Epithelial cell of esophagus (primary cell): Measurements from ENCODE around the gene CACNA1G.

Source experiments
- DNase-seq: peaks from one replicate; pipeline ENCODE4 v3.0.0; 2010; ENCODE audit warnings: low read depth
- H3K4me3 ChIP-seq: 2 replicates; pipeline ENCODE4 v1.5.1; 2011; ENCODE audit warnings: mild to moderate bottlenecking, low read length, control low read depth
- CTCF ChIP-seq: IDR thresholded peaks from 2 replicates; pipeline ENCODE4 v1.5.1; 2011; ENCODE audit warnings: low read depth, mild to moderate bottlenecking, low read length, control low read depth, inconsistent platforms; ENCODE audit not compliant: insufficient read depth; ENCODE audit errors: missing control alignments

Gene CACNA1G

GRCh38 chr17:50523208-50523607 is 37.3 kb upstream of the CACNA1G start:
- TF ChIP-seq CTCF, result no peak
- H3K4me3 ChIP-seq, result no peak overlapping the region
- peak; percentile 89 for DNase-seq

- no peak for DNase-seq
- no peak for TF ChIP-seq CTCF
- H3K4me3 ChIP-seq, result no peak overlapping the region
Observed at GRCh38 chr17:50524838-50525237, 35.7 kb upstream of the CACNA1G start.

- no peak for TF ChIP-seq CTCF
- no peak for DNase-seq
Observed at GRCh38 chr17:50527155-50527762, 33.3 kb upstream of the CACNA1G start.

GRCh38 chr17:50527949-50528474 is 32.5 kb upstream of the CACNA1G start:
- no peak overlapping the region for H3K4me3 ChIP-seq
- no peak for DNase-seq
- no peak for TF ChIP-seq CTCF

More at GRCh38 chr17:50527155-50527762, 33.3 kb upstream of the CACNA1G start:
- no peak overlapping the region for H3K4me3 ChIP-seq

GRCh38 chr17:50529849-50530248 is 30.7 kb upstream of the CACNA1G start:
- DNase-seq, result no peak
- TF ChIP-seq CTCF, result no peak

GRCh38 chr17:50531428-50532025 is 29.0 kb upstream of the CACNA1G start:
- no peak for TF ChIP-seq CTCF
- no peak overlapping the region for H3K4me3 ChIP-seq
- DNase-seq, result no peak

More at GRCh38 chr17:50529849-50530248, 30.7 kb upstream of the CACNA1G start:
- H3K4me3 ChIP-seq, result no peak overlapping the region
